ENCODE measurements around the gene PDE6B. TPM values are rescaled to one million over a fixed set of nuclear protein-coding genes. Genes with fewer than 3 reads are reported as not detected.
"Not testable (repeated sequence)": the region's sequence is repeated elsewhere in the genome, so short reads cannot be mapped to it uniquely, and the experiment has no call there.

Gene PDE6B
- total RNA-seq (2014; rRNA removed; shearing (Covaris generic)) = 1.9 TPM in 1 of 2 replicates, not detected in the other

DNA sequence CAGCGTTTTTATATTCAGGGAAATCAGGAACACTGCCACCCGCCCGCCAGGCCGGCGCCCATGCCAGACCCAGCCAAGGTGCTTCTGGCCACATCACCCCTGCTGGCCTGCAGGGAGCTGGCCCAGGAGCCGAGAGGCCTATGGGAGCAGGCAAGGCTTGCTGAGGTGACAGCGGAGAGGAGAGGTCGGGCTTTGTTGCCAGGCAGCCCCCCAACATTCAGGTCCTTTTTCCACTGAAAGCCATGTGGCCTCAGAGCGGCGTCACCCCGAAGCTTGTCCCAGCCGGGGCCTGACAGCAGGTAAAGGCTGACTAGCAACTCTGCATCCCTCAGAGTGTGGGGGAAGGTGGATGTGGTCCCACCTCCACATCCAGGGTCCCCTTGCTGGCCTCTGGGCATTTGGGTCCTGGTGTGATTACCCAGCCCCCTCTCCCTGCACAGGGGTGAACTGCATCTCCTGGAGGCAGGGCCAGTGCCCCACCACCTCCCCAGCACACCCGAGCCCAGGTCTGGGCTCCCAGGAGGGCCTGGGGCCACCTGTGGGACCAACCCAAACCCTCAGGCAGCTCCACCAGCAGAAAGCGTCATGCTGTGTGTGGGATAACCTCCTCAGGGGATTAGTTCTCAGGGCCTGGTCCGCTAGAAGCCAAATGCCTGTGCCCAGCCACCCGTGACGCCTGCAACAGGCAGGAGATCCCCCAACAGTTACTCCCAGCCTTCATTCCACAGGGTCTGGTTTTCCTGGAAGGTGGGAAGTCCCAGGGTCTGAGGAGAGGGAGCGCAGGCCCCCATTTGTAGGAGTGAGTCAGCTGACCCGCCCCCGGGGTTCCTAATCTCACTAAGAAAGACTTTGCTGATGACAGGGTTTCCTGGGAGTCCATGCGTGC, at the start of gene PDE6B:
Gene PDE6B, plus strand, starts transcription at position 869 of the 886 bp plus-strand sequence. CDS start 54 bp downstream, outside the sequence.
- no peak for DNase-seq (ENCODE audit: low spot score)

DNA sequence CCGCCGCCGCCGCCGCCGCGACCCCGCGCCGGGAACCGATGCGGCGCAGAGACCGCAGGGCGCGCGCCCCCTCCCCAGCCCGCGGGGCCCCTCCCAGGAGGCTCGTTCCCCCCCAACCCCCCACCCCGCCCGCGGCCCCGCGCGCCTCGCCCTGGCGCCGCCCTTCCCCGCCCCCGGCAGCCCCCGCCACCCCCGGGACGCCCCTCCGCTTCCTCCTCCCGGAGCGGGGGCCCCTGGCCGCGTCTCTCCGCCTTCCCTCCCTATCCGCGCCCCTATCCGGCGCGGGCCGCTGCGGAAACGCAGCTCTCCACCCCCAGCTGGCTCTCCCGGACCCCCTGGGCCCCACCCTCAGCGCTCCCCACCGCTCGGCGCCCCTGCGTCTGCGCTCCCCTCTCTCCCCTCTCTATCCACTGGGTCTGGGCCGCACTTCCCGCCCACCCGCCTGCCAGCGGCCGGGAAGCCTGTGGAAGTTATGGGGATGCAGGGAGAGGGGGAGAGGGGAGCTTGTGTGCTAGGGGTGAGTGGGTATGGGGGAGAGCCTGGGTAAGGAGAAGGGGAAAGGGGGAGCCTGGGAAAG, 49.0 kb upstream of the PDE6B start, which contains the start of gene TMEM271:
Gene TMEM271, minus strand, starts transcription at position 51 of the 577 bp plus-strand sequence. CDS start 233 bp downstream, outside the sequence.
- no peak for DNase-seq (ENCODE audit: low spot score)

DNA sequence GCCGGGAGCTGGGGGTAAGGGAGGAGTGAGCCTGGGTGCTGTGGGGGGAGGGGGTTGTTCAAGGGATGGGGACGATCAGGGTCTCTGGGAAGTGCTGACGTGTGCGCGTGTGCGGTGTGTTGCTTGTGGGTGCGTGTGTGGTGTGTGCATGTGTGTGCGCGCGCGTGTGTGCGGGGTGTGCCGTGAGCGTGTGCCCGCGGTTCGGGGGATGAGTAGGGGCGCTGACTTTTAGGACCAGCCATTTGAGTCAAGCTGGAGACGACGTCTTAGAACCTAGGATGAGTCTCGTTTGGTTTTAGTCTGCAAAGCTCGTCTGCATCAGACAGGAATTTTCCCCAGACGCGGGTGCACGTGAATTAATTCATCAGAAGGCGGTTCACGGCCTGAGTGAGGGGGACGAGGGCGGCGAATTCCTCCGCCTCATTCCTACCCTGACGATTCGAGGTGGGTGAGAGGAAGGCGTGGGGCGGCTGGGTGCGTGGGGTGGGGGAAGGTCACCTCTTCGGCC, 48.3 kb upstream of the PDE6B start:
- DNase-seq (ENCODE audit: low spot score) = no peak

DNA sequence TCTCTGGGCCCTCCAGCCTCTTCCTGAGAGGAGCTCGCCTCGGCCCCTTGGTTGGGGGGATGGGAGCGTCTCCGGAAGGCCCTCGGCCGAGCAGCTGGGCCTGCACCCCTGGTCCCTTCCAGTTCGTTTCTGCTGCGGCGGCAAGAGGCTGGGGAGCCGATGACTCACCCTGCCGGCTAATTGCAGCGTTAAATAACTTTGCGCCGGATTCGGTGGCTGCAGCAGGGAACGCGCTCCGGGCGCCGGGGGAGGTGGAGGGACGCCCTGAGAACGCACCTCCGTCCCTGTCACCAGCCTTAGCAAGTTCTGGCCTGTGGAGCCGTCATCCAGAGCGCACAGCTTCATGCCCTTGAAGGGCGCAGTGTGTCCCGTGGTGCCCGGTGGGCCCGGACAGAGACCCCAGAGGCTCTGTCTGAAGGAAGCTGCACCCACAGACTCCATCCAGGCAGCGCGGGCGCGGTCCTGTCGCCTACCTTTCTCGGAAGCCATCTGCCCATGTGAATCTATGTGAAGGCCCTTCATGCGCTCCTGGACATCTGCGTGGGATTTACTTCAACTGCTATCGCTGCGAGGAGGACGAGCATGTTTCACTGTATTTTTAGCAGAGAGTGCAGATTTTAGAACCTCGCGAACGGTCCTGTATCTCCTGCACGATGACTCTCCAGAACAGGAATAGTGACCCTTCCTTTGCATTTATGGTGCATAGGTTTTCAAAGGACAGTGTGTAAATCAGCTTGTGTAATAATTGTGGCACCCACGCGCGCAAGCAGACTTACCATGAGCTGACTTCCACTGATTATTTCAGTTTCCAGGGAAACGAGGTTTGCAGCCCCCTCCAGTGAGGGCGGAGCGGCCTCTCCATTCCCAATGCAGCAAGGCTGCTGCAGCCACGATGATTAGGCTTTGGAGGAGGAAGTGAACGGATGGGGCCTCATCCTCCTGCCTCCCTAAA, 47.6 kb upstream of the PDE6B start:
- DNase-seq (ENCODE audit: low spot score) = peak; percentile 70

DNA sequence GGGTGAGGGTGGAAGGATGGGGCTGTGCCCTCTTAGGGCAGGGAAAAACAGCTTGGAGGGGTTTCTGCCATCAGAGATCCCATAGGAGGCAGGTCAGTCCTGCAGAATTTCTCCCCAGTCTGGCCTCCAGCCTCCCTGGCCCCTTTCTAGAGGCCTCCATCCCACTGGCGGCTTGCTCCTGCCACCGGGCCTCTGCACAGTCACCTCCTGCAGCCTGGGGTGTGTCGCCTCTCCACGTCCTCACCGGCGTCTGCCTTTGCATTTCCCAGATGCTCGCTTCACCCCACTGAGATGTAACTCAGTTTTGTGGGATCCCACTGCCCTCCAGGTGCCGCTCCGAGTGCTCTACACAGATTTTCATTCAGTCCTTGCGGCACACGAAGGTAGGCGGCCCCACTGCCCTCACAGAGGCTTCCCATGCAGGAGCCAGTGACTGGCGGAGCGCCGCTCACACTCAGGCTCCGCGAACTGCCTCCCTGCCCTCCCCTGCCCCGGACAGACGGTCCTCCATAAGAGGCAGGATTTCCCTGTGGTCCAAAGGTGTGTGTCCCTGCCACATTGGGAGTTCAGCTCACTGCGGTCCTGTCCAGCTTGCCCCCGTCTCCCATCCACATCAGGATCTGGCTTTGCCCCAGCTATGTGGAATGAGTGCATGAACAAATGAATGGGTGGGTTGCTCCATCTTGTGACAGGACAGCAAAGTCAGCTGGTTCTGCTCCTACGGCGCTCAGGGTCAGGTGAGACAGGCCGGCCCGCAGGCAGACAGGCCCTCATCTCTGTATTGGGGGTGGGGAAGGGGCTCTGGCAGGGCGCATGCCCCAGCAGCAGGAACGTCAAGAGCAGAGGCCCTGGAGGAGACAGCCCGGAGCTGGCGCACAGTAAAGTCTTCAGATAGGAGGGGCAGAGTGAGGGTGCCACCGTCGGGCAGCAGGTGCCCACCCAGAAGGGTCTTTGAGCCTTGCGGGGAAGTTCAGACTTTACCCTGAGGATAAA, 46.6 kb upstream of the PDE6B start:
- no peak for DNase-seq (ENCODE audit: low spot score)

DNA sequence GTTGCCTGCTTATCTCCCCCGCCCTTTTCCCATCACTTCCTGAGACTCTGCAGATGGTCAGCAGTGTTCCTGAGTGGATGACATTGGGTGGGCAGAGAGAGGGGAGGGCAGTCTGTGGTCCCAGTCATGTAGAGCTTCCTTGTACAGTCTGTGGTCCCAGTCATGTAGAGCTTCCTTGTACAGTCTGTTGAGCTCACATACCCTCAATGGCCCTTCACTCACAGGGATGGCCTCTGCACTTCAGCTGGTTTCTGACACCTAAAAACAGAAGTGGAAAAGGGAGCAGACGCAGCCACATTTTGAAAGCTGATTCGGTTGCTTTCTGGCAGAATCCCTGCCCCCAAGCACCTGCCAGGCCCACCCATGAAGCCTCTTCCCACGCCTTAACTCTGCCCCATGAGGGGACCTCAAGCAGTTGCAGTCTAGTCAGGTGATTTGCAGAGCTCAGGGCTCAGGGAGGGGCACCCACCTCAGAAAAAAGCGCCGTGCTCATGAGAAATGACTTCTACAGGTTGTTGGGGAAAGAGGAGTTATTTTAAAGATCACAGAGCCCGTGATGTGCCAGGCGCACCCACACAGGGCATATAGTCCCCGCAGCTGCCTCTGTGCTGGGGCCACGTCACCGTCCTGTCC, 45.7 kb upstream of the PDE6B start:
- no peak for DNase-seq (ENCODE audit: low spot score)

DNA sequence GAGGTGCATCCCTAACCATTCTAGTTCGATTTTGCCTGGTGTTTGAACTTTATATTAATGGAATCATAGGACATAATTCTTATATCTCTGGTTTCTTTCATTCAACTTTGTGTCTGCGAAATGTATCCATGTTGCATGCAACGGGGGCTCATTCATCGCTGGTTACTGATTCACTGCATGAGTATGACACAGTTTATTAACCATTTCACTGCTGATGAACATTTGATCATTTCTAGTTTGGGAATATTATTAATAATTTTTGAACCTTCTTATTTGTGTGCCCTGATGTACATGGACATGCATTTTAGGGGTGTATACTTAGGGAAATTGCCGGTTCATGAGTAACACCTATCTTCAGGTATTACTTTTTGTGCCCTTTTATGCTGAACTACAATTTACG, 44.2 kb upstream of the PDE6B start:
- no peak for DNase-seq (ENCODE audit: low spot score)

DNA sequence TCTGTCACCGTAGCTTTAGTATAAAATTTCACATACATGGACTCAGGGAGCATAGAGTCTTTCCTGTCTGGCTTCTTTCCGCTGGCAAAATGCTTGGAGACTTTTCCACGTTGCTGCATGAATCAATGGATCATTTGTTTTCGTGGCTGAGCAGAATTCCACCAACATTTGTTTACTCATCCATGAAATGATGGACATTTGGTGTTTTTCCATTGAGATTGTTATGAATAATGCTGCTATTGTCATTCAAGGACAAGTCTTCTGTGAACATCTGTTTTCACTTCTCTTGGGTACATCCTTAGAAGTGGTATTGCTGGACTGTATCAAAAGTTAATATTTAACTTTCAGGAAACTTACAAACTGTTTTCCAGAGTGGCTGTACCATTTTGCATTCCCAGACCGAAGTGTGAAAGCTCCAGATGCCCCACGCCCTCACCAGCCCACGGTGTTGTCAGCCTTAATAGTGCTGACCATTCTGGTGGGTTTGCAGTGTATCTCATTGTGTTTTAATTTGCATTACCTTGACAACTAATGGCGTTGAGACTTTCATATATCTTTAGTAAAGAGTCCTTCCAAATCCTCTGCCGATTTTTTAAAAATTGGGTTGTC, 43.5 kb upstream of the PDE6B start:
- DNase-seq (ENCODE audit: low spot score) = no peak

DNA sequence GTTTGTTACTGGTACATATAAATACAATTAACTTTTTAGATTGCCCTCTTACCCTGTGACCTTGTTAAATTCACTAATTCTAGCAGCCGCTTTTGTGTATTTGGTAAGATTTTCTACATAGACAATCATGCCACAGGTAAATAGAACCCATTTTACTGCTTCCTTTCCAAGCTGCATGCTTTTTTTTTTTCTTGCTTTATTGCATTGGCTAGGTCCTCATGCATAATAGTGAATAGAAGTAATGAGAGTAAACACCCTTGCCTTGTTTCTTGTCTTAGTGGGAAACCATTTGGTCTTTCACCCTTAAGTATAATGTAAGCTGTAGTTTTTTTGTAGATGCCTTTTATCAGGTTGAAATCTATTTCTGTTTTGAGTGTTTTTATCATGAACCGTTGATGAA, 41.6 kb upstream of the PDE6B start:
- DNase-seq (ENCODE audit: low spot score) = no peak

DNA sequence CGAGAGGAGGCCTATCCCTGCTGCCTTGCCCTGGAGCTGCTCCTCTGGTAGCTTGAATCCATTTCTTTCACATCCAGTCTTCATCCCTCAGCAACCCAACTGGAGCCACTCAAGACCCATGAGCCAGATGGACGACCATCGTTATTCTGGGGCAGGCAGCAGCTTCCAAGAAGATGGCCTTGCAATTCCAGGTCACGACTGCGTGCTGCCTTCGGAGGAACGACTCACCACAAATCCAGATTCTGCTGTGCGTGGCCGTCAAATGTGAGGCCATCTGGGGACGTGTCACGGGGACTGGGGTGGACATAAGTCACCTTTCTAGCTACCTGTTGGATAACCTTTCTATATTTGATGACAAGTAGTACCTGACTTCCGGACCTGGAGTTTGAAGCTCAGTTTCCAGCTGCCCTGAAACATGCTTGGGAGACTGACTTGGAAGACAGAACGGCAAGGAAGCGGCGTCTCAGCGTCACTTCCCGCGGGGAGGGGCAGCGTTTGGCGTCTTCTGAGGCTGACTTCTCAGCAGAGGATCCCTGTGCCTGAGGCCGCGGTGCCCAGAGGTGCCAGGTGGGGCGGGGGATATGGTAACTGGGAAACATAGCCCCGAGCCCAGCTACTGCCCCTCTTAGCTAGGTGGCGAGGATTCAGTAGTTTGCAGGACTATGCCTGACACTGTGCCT, 37.6 kb upstream of the PDE6B start:
- no peak for DNase-seq (ENCODE audit: low spot score)

DNA sequence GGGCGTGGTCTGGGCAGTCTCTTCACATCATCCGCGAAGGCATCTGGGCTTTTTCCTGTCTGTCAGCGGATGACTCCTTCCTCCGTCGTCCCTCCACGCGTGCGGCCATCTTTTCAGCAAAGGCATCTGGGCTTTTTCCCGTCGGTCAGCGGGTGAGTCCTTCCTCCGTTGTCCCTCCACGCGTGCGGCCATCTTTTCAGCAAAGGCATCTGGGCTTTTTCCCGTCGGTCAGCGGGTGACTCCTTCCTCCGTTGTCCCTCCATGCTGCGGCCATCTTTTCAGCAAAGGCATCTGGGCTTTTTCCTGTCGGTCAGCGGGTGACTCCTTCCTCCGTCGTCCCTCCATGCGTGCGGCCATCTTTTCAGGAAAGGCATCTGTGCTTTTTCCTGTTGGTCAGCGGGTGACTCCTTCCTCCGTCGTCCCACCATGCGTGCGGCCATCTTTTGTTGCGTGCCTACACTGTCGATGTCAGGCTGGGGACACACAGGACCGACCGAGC, 37.0 kb upstream of the PDE6B start:
- DNase-seq (ENCODE audit: low spot score) = no peak

DNA sequence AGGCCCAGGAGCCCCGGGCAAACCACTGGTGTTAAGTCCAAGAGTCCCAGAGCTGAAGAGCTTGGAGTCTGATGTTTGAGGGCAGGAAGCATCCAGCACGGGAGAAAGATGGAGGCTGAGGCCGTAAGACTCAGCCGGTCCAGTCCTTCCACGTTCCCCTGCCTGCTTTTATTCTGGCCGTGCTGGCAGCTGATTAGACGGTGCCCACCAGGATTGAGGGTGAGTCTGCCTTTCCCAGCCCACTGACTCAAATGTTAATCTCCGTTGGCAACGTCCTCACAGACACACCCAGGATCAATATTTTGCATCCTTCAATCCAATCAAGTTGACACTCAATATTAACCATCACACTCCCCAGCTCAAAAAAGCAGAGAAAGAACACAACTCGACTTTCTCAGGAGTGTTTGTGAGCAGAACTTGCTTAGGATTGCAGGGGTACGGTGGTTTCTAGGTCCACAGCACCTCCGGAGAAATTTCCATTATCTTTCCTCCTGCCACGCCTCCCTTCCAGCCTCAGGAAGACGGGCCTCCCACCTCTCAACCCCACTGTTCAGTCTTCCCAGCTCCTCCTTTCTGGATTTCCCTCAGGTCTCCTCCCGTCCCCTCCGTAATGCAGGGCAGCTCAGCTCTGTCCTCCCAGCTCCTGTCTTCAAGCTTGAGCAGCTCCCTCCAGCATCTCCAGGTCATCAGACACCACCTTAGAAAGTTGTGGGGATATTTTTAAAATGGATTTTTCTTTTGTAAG, 36.0 kb upstream of the PDE6B start:
- DNase-seq (ENCODE audit: low spot score) = no peak

DNA sequence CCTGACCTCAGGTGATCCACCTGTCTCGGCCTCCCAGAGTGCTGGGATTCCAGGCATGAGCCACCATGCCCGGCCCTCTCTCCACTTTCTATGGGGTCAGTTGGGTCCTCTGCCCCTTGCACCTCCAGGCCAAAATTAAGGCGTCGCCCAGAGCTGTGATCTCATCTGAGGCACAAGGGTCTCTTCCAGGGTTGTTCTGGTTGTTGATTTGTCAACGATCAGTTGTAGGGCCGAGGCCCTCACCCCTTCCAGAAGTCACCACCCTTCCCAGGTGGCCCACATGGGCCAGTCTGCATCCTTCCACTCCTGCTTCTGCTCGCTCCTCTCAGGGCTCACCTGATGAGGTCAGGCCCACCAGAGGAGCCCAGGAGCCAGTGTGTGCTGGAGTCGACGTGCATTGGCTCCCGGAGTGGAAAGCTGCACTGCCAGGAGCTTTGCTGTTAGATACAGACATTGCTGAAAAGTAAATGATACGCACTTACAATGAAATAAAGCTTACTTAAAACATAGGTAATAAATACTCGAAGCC, 35.0 kb upstream of the PDE6B start:
- no peak for DNase-seq (ENCODE audit: low spot score)

DNA sequence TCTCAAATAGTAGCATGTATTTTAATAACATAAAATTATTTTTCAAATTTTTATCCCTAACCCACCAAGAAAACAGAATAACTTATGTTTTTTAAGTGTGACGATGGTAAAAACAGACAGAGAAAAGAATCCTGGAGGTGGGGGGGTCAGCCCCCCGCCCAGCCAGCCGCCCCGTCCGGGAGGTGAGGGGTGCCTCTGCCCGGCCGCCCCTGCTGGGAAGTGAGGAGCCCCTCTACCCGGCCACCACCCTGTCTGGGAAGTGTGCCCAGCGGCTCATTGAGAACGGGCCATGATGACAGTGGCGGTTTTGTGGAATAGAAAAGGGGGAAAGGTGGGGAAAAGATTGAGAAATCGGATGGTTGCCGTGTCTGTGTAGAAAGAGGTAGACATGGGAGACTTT, 33.2 kb upstream of the PDE6B start:
- not testable (repeated sequence) for DNase-seq (ENCODE audit: low spot score)

DNA sequence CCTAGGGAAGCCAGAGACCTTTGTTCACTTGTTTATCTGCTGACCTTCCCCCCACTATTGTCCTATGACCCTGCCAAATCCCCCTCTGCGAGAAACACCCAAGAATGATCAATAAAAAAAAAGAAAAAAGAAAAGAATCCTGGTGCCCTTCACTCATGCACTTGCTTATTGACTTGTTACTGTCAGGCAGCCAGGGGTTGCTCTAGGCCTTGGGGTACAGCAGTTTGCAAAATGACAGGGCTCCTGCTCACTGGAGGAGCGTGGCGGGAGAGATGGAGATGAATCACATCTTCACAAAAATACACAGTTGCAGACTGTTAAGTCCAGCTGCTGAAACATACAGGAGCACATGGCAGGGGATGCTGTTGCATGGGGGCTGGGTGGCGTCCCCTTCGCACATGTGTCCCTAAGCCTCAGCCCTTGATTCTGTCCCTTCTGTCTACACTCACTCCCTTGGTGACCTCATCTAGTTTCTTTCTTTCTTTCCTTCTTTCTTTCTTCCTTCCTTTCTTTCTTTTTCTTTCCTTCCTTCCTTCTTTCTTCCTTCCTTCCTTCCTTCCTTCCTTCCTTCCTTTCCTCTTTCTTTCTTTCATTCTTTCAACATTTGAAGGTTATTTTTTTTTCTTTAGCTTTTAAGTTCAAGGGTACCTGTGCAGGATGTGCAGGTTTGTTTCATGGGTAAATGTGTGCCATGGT, 32.4 kb upstream of the PDE6B start:
- DNase-seq (ENCODE audit: low spot score) = no peak

DNA sequence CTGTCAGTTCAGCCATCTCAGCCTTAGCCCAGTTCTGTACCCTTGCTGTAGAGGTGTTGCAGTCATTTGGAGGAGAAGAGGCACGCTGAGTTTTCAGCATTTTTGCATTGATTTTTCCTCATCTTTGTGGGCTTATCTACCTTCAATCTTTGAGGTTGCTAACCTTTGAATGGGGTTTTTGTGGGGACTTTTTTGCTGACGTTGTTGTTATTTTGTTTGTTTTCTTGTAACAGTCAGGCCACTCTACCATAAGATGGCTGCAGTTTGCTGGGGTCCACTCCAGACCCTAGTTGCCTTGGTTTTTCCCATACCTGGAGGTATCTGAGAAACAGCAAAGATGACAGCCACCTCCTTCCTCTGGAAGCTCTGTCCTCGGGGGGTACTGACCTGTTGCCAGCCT, 26.4 kb upstream of the PDE6B start:
- no peak for DNase-seq (ENCODE audit: low spot score)

DNA sequence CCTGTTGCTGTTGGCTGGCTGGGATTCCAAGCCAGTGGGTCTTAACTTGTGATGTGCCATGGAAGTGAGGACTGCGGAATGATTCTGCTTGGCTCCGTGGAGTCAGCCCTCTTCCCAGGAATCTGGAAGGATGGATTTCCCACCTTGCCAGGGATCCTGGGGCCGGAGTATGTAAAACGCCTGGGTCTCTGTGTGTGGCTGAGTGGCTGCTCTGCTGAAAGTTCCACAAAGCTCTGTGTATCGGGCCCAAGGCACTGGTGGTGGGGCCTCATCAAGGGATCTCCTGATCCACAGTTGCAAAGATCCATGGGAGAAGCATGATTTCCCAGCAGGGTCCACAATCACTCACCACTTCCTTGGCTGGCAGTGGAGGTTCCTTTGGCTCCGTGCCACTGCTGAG, 25.2 kb upstream of the PDE6B start:
- DNase-seq (ENCODE audit: low spot score) = no peak

Data from H4 (cell line).